ENCODE measurements around the gene CDH13.

DNA sequence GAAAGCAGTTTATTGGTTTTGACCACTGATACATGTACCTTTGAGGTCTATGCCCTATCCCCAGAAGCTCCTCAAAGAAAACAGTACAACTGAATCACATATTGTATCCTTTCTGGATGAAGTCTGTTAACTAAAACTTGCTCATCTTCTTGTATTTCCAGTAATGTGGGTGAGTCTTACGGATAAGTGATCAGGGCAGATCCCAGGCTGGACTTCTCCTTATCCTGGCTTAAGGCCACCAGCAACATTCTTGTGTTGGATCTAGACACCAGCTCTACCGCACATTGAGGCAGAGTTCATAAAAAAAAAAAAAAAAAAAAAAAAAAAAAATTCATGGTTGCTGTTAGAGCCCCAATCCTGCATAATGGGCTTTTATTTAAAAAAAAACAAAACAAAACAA is 644.4 kb downstream of the CDH13 start:
- TF ChIP-seq, protein P1, sequence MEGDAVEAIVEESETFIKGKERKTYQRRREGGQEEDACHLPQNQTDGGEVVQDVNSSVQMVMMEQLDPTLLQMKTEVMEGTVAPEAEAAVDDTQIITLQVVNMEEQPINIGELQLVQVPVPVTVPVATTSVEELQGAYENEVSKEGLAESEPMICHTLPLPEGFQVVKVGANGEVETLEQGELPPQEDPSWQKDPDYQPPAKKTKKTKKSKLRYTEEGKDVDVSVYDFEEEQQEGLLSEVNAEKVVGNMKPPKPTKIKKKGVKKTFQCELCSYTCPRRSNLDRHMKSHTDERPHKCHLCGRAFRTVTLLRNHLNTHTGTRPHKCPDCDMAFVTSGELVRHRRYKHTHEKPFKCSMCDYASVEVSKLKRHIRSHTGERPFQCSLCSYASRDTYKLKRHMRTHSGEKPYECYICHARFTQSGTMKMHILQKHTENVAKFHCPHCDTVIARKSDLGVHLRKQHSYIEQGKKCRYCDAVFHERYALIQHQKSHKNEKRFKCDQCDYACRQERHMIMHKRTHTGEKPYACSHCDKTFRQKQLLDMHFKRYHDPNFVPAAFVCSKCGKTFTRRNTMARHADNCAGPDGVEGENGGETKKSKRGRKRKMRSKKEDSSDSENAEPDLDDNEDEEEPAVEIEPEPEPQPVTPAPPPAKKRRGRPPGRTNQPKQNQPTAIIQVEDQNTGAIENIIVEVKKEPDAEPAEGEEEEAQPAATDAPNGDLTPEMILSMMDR (IDR thresholded peaks at IDR 0.05) = no peak
- no peak for TF ChIP-seq ZFX (IDR thresholded peaks at IDR 0.05; ENCODE audit: borderline replicate concordance)
